Prostate gland (tissue), 2 donors: ENCODE results near the gene TTBK2. TPM values are rescaled to one million over a fixed set of nuclear protein-coding genes. Genes with fewer than 3 reads are reported as not detected.
A peak's percentile ranks its signal among the peaks of the same experiment; 100 is the strongest.

Experiments used
- DNase-seq: peaks from one replicate; pipeline ENCODE4 v3.0.0-alpha.2; 2019; ENCODE audit warnings: low spot score
- H3K27ac ChIP-seq, 2 donors: fragments of 200-600 bp; sonication (generic); 2 replicates each; pipeline ENCODE4 v1.5.1; 2017 to 2019
- H3K27me3 ChIP-seq: fragments of 200-600 bp; sonication (generic); replicated peaks from 2 replicates; pipeline ENCODE4 v1.5.1; 2019; ENCODE audit not compliant: insufficient read depth
- H3K36me3 ChIP-seq, 2 donors: fragments of 200-600 bp; sonication (generic); 1 replicate in 1 of 2; 2 replicates in 1 of 2; pipeline versions ENCODE4 v1.5.1 to v1.8.1; 2017 to 2019
- H3K4me1 ChIP-seq: fragments of 200-600 bp; sonication (generic); replicated peaks from 2 replicates; pipeline ENCODE4 v1.5.1; 2019
- H3K4me3 ChIP-seq, 2 donors: fragments of 200-600 bp; sonication (generic); 2 replicates each; pipeline ENCODE4 v1.5.1; 2017 to 2019
- H3K9me3 ChIP-seq: fragments of 200-600 bp; sonication (generic); 2 replicates; pipeline ENCODE4 v1.5.1; 2017
- POLR2A ChIP-seq: fragments of 450-650 bp; IDR thresholded peaks from one replicate; pipeline ENCODE4 v1.6.1; 2016; ENCODE audit warnings: antibody characterized with exemption, mild to moderate bottlenecking
- POLR2AphosphoS5 ChIP-seq: sonication (generic); formaldehyde crosslinking; IDR thresholded peaks from one replicate; pipeline ENCODE4 v1.6.1; 2017; ENCODE audit warnings: antibody characterized with exemption
- WGBS: methylation state at CpG from one replicate; pipeline ENCODE4 v1.1.5; 2018; 5-methylcytosine and 5-hydroxymethylcytosine counted together
- intact Hi-C: fragments of 100-400 bp; cut with DNase I; formaldehyde crosslinking; loops from one replicate; pipeline ENCODE4 v1.14.2; 2022
- total RNA-seq, 2 donors: library from RNA; depleted of rRNA; stranded (reverse); fragments of >200 nt; gene quantifications; one replicate each; pipeline ENCODE4 v1.1.0, GENCODE V29; 2016
- TF ChIP-seq, protein P1 (sequence below), 4 experiments: fragments of 200-600 bp in 2 of 4; fragments of 450-650 bp in 2 of 4; sonication (generic) in 2 of 4; IDR thresholded peaks; 1 replicate in 3 of 4; 2 replicates in 1 of 4; pipeline ENCODE4 v1.5.1; 2016 to 2019; ENCODE audit warnings: antibody characterized with exemption in 4 of 4, mild to moderate bottlenecking in 2 of 4, moderate library complexity in 2 of 4

The TTBK2 gene
- total RNA-seq, 2 donors from 2014 or later, result 20.4 to 30.3 TPM

DNA sequence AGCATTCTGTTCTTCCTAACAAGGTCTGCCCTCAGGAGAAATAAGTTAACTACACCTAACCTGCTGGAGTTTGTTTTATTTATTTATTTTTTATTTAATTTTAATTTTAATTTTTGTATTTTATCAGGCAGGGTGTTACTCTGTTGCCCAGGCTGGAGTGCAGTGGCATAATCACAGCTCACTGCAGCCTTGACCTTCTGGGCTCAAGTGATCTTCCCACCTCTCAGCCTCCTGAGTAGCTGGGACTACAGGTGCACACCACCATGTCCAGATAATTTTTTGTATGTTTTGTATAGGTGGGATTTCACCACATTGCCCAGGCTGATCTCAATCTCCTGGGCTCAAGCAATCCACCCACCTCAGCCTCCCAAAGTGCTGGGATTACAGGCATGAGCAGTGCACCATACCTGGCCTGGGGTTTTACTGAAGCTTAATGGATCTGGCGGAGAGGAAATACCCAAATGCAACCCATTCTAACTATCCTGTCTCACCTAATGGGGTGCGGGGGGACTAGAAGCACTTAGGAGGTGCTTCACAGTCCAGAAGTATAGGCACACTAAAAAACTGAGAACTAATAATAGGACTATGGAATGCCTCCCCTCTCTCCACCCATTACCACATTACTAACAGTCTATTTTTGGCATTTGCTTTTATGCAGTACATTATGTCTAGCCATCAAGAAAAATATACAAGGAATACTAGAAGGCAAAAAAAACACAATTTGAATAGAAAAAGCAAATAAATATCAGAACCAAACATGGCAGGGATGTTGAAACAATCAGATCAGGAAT is 61.4 kb downstream of the TTBK2 start:
- DNase-seq, result no peak
- Histone ChIP-seq H3K36me3 (no peaks in the 10 kb centered on the region), H3K27ac (no peak overlapping the region), H3K9me3 (no peaks in the 10 kb centered on the region), H3K4me3 (no peak overlapping the region), H3K27me3 (no peaks in the 10 kb centered on the region), H3K4me1 (no peaks in the 10 kb centered on the region)
- TF ChIP-seq, protein P1, sequence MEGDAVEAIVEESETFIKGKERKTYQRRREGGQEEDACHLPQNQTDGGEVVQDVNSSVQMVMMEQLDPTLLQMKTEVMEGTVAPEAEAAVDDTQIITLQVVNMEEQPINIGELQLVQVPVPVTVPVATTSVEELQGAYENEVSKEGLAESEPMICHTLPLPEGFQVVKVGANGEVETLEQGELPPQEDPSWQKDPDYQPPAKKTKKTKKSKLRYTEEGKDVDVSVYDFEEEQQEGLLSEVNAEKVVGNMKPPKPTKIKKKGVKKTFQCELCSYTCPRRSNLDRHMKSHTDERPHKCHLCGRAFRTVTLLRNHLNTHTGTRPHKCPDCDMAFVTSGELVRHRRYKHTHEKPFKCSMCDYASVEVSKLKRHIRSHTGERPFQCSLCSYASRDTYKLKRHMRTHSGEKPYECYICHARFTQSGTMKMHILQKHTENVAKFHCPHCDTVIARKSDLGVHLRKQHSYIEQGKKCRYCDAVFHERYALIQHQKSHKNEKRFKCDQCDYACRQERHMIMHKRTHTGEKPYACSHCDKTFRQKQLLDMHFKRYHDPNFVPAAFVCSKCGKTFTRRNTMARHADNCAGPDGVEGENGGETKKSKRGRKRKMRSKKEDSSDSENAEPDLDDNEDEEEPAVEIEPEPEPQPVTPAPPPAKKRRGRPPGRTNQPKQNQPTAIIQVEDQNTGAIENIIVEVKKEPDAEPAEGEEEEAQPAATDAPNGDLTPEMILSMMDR (IDR thresholded peaks at IDR 0.05), result no peak
- TF ChIP-seq POLR2AphosphoS5 (no peak), POLR2A (no peak)
- WGBS, result 100% methylated on average over 2 of the region's 2 CpGs
- intact Hi-C loops, result no loop called here

DNA sequence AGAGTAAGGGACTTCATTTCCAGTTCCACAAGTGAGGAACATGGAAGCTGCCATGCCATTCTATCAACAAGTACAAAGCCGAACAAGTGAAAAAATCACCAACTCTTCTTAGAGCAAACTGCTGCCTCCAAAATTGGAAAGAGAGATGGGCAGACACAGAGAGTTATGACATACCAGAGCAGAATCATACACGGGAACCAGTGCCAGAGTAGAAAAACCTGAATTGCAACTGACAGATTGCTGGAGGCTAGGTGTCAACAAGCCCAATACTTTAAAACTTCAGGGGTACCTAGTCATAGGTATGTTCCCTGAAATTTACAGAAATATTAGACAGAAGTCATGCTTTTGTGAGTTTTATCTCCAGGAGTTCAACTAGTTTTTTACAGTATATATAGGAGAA is 62.0 kb downstream of the TTBK2 start:
- Histone ChIP-seq H3K36me3 (no peaks in the 10 kb centered on the region), H3K27ac (no peak overlapping the region), H3K27me3 (no peaks in the 10 kb centered on the region), H3K4me3 (no peak overlapping the region), H3K9me3 (no peaks in the 10 kb centered on the region), H3K4me1 (no peaks in the 10 kb centered on the region)
- intact Hi-C loops, result no loop called here
- WGBS, result 38% methylated on average over 2 of the region's 2 CpGs
- TF ChIP-seq, protein P1 (IDR thresholded peaks at IDR 0.05), result peak in 1 of 4 experiments; percentile 15
- TF ChIP-seq POLR2A (no peak), POLR2AphosphoS5 (peak; percentile 75)
- peak; percentile 64 for DNase-seq

DNA sequence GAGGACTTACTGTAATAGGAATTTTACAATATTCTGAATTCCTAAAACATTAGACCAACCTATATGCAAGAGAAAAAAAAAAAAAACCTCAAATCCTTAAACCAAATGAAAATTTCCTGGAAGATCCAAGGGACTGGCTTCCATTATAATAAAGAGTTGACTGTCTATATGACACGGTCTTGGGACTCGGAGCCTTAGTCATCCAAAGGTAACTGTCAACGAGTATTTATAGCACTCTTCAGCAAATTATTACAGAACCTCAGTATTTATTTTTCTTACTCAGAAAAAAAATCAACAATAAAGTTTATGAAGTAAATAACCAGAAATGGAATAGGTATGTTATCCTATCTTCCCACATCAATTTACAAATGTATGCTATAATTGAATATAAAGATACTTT is 66.0 kb downstream of the TTBK2 start:
- Histone ChIP-seq H3K4me1 (no peaks in the 10 kb centered on the region), H3K36me3 (no peaks in the 10 kb centered on the region), H3K27ac (no peak overlapping the region), H3K27me3 (no peaks in the 10 kb centered on the region), H3K9me3 (no peaks in the 10 kb centered on the region), H3K4me3 (no peak overlapping the region)
- WGBS, result 83% methylated on average over 3 of the region's 3 CpGs
- TF ChIP-seq, protein P1 (IDR thresholded peaks at IDR 0.05), result no peak
- TF ChIP-seq POLR2AphosphoS5, result no peak
- no peak for TF ChIP-seq POLR2A
- intact Hi-C loops, result no loop called here
- DNase-seq, result no peak

DNA sequence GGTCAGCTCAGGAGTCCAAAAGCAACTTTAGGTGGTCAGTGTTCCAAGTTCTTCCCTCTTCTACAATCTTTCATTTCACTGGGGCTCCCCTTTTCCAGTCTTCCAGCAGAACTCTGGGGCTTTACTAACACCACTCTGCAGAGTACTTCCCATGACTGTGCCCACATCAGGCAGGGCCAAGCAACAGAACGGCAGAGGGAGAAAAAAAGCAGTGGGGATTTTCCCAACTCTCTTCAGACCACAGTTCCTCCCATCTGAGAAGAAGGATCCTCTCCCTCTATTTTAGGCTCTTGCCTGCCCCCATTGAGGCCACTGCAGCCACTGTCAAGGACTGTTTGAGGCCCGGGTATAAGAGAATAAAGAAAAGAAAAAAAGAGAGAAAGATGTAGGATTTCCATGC is 70.7 kb downstream of the TTBK2 start:
- TF ChIP-seq POLR2A, result no peak
- TF ChIP-seq, protein P1 (IDR thresholded peaks at IDR 0.05), result no peak
- no peak for TF ChIP-seq POLR2AphosphoS5
- Histone ChIP-seq H3K4me3 (no peak overlapping the region), H3K4me1 (no peaks in the 10 kb centered on the region), H3K9me3 (no peaks in the 10 kb centered on the region), H3K36me3 (no peaks in the 10 kb centered on the region), H3K27me3 (no peaks in the 10 kb centered on the region), H3K27ac (no peak overlapping the region)
- DNase-seq, result no peak
- WGBS, result 88% methylated on average over 2 of the region's 2 CpGs
- intact Hi-C loops, result no loop called here

DNA sequence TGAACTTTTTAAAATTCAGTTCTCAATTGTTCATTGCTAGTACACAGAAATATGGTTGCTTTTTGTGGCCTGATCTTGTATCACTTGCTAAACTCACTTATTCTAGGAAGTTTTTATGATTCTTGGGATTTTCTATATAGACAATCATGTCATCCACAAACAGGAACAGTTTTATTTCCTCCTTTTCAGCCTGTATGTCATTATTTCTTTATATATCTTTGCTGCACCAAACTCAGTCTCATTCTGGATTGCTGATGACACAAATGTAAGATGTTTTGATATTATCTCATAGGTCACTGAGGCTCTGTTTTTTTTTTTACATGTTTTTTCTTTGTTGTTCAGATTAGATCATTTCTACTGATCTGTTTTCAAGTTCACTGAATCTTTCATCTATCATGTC is 71.7 kb downstream of the TTBK2 start:
- Histone ChIP-seq H3K27me3 (no peaks in the 10 kb centered on the region), H3K4me3 (no peak overlapping the region), H3K4me1 (no peaks in the 10 kb centered on the region), H3K27ac (no peak overlapping the region), H3K9me3 (no peaks in the 10 kb centered on the region), H3K36me3 (no peaks in the 10 kb centered on the region)
- TF ChIP-seq POLR2A, result no peak
- no peak for TF ChIP-seq POLR2AphosphoS5
- TF ChIP-seq, protein P1 (IDR thresholded peaks at IDR 0.05), result no peak
- intact Hi-C loops, result no loop called here
- no peak for DNase-seq
